ENCODE measurements around the gene ARHGEF4.

DNA sequence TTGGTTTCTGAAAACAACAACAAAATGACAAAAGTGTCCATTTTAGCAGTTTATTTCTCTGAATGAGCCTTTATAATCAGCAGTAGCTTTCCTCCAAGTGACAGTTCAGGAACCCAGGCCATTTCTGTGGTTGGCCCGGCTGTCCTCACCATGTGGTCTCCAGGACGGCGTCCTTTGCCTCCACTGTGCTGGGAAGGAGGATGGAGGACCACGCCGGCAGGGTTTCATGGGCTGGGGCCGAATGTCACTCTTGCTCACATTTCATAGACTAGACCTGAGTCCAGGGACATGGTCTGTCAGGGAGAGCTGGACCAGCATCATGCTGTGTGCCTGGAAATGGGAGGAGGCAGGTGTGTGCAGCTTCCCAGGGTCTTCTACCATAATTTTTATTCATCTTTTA lies 50.9 kb downstream of the ARHGEF4 start:
- TF ChIP-seq, protein P1, sequence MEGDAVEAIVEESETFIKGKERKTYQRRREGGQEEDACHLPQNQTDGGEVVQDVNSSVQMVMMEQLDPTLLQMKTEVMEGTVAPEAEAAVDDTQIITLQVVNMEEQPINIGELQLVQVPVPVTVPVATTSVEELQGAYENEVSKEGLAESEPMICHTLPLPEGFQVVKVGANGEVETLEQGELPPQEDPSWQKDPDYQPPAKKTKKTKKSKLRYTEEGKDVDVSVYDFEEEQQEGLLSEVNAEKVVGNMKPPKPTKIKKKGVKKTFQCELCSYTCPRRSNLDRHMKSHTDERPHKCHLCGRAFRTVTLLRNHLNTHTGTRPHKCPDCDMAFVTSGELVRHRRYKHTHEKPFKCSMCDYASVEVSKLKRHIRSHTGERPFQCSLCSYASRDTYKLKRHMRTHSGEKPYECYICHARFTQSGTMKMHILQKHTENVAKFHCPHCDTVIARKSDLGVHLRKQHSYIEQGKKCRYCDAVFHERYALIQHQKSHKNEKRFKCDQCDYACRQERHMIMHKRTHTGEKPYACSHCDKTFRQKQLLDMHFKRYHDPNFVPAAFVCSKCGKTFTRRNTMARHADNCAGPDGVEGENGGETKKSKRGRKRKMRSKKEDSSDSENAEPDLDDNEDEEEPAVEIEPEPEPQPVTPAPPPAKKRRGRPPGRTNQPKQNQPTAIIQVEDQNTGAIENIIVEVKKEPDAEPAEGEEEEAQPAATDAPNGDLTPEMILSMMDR (IDR thresholded peaks at IDR 0.05), result no peak
- no peak for TF ChIP-seq POLR2AphosphoS5 (IDR thresholded peaks at IDR 0.05; ENCODE audit: low read depth, low read length)
- TF ChIP-seq, protein P2, sequence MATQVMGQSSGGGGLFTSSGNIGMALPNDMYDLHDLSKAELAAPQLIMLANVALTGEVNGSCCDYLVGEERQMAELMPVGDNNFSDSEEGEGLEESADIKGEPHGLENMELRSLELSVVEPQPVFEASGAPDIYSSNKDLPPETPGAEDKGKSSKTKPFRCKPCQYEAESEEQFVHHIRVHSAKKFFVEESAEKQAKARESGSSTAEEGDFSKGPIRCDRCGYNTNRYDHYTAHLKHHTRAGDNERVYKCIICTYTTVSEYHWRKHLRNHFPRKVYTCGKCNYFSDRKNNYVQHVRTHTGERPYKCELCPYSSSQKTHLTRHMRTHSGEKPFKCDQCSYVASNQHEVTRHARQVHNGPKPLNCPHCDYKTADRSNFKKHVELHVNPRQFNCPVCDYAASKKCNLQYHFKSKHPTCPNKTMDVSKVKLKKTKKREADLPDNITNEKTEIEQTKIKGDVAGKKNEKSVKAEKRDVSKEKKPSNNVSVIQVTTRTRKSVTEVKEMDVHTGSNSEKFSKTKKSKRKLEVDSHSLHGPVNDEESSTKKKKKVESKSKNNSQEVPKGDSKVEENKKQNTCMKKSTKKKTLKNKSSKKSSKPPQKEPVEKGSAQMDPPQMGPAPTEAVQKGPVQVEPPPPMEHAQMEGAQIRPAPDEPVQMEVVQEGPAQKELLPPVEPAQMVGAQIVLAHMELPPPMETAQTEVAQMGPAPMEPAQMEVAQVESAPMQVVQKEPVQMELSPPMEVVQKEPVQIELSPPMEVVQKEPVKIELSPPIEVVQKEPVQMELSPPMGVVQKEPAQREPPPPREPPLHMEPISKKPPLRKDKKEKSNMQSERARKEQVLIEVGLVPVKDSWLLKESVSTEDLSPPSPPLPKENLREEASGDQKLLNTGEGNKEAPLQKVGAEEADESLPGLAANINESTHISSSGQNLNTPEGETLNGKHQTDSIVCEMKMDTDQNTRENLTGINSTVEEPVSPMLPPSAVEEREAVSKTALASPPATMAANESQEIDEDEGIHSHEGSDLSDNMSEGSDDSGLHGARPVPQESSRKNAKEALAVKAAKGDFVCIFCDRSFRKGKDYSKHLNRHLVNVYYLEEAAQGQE (IDR thresholded peaks at IDR 0.05; ENCODE audit: insufficient read depth in 1 of 2, low read depth in 2 of 2, low read length in 1 of 2), result no peak
- no peak for TF ChIP-seq TCF7L2 (IDR thresholded peaks at IDR 0.05; ENCODE audit: low read depth, low read length)
